GM19193 (cell line): ENCODE data around the gene STK32B.

Experiments used
- POLR2A ChIP-seq: IDR thresholded peaks from 4 replicates; pipeline ENCODE4 v1.6.1; 2011; ENCODE audit not compliant: insufficient read depth, insufficient read length; ENCODE audit errors: extremely low read depth

Gene STK32B

GRCh38 chr4:5451243-5451642 lies 400.0 kb downstream of the STK32B start:
- TF ChIP-seq POLR2A, result no peak

DNA sequence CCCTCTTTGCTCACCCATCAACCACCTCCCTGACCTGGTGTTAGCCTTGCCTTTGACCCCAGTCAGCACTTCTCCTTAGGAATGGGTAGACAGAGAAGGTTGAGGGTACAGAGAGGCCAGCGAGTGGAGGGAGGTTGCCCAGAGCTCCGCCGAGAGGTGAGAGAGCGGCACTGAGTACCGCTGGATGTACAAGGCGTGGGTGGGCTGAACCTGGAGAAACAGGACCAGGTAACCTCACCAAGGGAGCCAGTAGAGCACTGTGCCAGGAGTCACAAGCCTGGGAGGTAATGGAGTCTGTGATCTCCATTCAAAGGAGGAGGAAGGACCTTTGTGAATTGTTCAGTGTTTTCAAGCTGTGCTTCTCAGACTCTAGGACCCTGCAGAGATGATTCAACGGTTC lies 400.9 kb downstream of the STK32B start:
- no peak for TF ChIP-seq POLR2A

DNA sequence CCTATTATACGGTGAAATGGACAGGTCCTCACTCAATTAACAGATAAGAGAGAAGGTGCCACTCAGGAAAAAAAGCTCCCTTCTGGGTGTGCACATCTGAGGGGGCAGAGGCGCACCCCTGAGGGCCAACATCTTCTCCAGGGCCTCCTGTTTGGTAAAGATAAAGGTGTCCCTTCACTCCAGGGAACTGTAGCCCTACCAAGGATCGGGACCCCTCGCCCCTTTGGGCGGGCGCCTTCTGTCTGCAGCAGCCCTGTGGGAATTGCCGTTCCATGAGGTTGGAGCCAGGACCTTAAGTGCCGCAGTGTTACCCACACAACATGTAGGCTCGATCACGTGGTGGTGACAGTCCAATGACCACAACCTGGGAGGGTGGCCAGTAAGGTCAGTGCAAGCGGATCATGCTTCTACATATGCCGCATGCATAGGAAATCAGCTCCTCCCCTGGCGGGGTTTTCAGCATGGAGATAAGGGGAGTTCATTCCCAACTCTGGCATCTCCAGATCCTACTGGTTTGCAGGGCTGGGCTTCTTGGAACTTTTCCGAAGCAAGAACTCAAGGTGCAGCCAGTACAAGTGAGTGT lies 403.8 kb downstream of the STK32B start:
- TF ChIP-seq POLR2A, result no peak

DNA sequence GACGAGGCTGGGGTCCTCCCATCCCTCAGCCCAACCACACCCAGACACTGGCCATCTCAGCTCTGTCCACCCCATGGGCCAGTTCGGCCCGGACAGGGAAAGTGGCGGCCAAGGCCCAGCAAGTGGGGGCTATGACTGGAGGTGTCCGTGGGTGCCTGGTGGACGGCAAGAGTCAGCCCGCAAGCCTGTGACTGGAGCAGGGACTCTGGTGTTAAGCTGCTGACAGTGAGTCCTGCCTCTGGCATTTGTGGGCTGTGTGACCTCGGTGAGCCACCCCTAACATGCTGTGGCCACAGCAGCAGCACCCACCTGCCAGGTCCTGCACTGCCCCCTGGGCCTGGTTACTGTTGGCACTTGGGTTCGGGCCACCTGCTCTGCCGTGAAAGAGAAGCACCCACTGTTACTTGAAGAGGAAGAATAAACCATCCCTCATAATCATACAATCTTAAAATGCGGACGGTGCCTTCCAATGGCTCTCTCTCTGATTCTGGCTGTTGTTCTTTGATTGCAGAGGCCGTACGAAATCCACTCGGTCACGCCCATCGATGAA lies 405.1 kb downstream of the STK32B start:
- TF ChIP-seq POLR2A, result no peak

- no peak for TF ChIP-seq POLR2A
Observed at GRCh38 chr4:5458676-5459075, 407.4 kb downstream of the STK32B start.

DNA sequence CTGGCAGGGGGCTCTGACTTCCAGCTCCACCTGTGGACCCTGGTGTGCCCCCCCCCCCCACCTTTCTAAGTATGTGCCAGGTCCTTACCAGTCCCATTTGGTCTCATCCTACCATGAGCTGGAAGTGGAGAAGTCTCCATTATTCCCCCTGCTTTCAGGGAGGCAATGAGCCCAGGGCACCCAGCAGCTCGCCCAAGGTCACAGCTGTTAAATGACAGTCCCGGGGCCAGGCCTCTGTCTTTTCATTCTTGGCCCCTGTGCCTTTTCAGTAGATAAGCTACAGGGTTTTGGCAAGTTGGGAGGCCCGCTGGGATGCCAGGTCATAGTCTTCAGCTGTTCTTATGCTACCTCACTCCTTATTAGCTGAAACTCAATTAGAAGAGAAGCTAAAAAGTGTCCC lies 408.0 kb downstream of the STK32B start:
- no peak for TF ChIP-seq POLR2A

DNA sequence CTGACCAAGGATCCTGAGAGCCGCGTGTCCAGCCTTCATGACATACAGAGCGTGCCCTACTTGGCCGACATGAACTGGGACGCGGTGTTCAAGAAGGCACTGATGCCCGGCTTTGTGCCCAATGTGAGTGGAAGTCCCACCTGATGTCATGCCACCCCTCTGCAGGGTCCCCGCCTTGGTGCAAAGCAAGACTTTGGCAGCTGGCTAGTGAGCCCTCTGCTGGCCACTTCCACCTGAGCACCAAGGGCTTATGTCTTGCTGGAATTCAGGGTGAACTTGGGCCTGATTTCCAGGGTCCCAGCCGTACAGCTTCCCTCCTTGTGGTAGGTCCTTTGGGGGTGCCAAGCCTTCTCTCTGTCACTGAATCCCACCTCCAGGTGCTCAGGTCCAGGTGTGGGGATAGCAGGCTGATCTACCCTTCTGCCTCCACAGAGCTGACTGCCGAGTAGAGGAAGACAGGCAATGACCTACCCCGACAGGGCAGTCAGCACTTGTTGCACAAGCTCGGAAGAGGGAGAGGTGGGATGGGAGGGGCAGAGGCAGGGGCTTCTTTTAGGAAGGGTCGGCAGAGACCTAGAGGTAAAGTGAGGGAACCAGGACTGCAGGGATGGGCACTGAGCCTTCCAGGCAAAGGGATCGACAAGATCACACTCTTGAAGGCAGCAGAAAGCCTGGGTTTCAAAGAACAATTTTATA lies 409.0 kb downstream of the STK32B start:
- TF ChIP-seq POLR2A, result no peak

DNA sequence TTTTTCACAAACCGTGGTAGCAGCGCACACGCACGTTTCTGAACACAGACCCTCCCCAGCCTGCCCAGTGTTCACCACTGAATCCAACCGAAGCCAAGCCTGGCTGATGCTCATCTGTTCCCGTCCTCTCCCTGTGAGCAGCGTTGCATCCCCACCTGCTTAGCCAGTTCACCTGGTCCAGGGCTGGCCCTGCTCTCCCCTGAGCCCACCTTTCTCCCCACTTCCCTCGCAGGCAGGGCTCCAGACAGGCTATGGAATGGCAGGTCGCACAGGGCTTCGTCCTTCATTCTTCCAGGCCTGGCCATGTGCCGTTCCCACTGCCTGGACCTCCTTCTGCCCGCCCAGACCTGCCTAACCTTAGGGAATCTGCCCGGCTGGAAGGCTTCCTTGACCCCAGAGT lies 410.2 kb downstream of the STK32B start:
- no peak for TF ChIP-seq POLR2A

DNA sequence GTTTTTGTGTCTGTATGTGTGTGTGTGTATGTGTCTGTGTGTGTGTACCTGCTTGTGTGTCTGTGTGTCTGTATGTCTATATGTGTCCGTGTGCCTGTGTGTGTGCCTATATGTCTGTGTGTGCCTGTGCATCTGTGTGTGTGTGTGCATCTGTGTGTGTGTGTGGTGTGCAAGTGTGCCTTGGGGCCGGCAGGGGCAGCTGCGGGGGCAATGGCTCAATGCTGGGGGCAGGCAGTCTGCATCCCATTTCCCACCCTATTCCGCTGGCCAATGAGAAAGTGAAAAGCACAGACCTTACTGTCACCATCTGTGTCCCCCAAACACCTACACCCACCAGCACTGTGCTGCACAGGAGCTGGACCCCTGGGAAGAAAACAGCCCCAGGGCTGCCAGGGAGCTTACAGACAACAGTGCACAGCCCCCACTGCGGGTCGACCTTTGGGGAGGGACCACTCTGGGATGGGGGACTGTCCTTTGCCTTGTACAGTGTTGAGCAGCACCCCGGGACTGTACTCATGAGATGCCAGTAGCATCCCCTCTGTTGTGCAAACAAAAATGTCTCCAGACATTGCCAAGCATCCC lies 411.1 kb downstream of the STK32B start:
- no peak for TF ChIP-seq POLR2A

DNA sequence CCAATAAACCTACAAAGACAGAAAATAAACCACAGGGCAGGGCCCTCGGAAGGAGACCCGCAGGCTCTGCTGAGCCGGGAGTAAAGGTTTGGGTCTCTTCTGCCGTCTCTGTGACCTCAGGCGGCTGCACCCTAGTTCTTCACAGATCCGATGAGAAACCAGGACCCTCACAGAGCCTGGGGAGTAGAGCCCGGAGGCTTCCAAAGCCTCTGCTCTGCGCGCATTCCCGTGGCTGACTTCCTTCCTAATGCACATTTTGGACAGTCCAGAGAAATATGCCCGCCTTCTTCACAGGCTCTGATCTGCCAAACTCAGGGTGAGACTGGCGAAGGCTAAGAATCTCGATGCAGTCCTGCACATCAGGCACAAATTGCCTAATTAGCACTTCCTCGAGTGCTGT lies 411.6 kb downstream of the STK32B start:
- TF ChIP-seq POLR2A, result no peak

GRCh38 chr4:5463361-5463760 lies 412.1 kb downstream of the STK32B start:
- no peak for TF ChIP-seq POLR2A

- TF ChIP-seq POLR2A, result no peak
Observed at GRCh38 chr4:5463936-5464650, 412.8 kb downstream of the STK32B start.

DNA sequence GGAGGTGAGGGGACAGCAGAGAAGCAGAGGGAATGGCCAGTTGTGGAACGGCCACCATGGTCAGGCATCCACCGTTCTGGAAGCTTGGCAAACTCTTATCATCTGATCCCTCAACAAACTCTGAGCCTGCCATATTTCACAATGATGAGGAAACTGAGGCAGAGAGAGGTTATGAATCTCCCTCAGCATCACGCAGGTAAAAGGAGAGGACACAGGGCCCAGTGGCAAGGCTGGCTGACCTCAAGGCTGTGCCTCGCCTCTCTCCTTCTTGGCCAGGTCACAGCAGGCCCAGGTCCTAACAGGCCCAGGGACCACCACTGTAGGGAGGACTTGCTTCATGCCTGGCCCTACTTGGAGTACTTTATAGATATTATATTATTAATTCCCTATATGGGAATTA lies 414.2 kb downstream of the STK32B start:
- TF ChIP-seq POLR2A, result no peak

DNA sequence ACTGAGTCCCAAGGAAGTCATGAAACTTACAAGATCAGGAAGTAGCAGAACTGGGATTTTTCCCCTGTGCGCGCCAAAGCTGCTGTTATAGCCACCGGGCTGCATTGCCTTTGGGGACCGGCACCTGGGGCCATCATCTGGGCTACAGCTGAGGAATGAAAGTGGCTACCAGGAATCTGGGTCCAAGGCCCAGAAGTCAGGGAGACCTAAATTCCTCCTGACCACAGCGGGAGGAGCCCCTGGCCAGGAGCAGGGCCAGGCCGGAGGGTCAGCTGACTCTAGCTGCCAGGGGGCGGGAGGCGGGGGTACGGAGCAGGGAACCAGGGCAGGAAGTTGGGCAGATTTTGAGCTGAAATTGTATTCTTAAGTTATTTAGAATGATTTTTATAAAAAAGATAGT lies 414.7 kb downstream of the STK32B start:
- no peak for TF ChIP-seq POLR2A

- TF ChIP-seq POLR2A, result no peak
Observed at GRCh38 chr4:5467111-5467510, 415.8 kb downstream of the STK32B start.

DNA sequence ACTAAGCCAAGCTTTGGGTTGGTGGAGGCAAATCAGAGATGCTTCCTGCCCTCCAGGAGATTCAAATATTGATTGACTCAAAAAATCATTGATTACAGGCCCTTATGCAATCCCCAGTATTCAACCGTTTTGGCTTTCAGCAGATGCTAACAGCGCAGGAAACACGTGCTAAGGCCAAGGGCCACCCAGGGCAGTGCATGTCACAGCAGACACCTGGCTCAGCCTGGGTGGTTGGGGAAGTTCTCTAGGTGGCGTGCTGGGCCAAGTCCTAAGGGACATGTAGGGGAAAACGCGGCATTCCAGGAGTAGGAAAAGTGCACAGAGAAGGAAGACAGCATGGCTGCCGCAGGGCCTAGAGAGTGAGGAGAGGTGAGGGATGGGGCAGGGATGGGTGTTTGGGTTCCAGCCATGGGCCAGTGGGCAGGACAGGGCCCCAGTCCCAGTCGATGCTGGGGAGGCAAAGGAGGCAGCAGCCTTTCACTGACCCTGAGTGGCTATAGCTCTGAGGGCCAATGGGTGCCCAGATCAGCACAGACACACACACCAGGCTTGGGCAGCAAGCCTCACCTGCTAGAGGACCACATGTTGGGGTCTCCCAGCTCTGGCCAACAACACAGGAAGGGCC lies 418.0 kb downstream of the STK32B start:
- TF ChIP-seq POLR2A, result no peak

DNA sequence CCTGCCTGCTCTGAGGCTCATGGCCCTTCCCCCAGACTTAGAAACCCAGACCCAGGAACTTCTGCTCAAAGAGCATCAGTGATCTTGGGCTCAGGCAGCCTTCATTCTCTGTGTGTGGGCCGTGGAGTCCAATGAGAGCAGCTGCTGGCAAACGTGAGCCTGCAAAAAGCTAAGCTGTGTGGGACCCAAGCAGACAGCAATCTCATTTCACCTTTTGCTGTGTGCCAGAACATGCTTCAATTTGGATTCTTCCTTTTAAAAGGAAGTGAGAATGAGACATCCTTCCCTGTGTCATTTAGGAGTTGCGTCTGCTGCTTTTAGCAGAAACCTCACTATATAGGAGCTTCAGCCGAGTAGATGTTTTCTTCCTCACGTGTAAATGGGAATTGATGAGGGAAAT lies 418.6 kb downstream of the STK32B start:
- TF ChIP-seq POLR2A, result no peak
